Activated T-cell treated with anti-CD3 and anti-CD28 coated beads, Interleukin-2, amount 50 U/mL, for 1 hour (primary cell): ENCODE data around the gene SNX5.
A peak's percentile ranks its signal among the peaks of the same experiment; 100 is the strongest.

ENCODE experiments used
- DNase-seq: peaks from one replicate; pipeline ENCODE4 v3.0.0-alpha.2; 2020

The SNX5 gene

DNA sequence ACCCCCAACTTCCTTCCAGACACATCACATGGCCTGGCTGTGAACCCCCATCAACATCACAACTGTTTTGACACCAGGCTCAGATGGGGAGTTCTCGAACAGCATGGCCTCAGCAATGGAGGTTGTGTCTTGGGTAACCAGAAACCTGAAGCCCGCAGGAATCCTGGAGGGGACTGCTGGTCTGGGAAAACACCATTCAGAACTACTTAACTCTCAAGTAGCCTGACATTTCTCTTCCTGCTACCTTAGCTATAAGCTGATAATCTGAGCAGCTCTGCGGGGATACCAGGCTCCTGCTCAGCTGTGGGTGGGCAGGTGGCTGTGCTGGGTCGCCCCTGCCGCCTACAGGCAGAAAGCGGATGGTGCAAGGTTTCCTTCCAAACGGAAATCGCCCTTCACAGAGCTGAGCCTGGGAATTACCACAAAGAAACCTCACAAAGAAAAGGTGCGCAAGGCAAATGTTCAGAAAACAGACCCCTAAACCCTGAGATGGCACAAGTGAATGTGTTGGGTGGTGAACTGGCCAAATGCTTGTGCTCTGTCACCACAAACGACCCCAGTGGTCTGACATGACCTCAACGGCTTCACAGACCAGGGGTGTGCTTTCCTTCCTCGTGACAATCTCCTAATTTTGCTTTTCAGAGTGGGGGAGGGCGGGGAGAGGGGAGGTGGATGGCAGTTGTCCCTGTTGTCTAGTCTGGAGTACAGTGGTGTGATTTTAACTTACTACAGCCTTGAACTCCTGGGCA, 29.5 kb downstream of the SNX5 start:
- peak; percentile 61 for DNase-seq

DNA sequence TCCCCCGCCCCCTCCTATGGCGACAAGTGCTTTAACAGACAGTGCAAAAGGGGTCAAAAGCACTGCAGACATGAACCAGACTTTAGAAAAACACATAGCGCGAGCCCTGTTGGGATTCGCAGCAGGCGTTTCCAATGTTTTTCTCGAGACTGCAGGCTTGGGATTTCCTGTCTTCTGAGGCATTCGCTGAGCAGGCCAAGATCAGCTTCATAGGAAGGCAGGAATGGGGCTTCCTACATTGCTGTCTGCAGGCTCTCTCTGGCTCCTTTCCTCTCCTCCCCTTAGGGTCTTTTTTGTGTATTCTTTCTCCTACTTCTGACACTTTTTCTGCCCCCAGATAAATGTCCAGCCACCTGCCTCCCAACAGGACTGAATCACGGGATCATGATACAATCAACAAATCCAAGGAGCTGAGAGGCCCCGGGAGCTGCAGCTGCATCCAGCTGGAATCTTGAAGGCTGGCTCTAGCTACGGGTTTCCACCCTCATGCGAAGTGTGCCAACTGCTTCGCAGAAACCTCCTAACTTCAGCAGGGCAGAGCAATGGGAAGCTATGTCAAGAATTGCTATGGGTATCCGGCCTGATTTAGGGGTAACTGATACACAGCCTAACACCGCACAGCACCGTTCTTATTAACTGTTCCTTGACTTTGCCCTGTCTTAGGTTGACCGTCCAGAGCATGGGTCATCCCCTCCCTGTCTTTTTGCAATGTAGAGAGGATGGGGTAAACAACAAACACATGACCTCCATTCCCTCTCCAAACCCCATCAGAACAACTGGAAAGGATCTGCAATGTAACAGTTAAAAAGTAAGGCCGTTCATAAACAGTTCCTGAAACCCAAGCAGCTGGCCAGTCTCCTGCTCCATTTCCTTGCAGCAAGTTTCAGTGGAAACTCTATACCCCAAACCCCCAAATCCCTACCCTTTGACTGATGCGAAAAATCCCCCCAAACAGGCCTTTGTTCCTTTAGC, 31.5 kb downstream of the SNX5 start:
- DNase-seq: no peak

DNA sequence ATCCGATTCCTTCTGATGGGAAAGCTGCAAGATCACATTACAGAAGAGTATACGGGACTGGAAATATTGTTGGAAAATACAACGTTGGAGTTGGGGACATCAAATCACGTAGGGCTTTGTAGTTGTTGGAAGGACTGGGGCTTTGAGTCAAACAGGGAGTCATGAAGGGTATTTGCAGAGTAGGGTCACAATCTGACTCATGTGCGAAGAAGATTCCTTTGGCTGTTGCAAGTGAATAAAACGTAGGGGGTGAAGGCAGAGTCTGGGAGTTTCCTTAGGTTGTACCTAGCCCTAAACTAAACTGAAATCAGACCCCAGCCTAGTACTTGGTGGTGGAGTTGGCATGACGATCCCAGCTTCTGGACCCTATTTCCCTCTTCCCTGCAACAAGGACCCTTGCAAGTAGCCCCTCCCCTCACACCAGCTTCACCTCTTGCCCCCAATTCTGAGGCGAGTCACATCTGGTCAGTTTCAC, 32.3 kb downstream of the SNX5 start:
- no peak for DNase-seq

DNA sequence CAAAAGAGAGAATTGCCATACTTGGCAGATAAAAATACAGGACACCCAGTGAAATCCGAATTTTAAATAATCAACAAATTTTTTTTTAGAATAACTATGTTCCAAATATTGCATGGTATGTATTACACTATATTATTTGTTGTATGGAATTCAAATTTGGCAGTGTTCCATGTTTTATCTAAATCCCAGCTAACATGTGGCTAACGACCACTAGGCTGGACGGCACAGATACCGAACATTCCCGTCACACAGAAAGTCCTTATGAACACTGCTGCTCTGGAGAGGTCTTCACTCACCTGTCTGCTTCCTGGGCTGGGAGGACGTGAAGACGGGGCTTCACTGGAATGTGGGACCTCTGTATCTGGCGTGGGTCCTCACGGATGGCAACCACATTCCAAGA, 32.8 kb downstream of the SNX5 start:
- DNase-seq: no peak

DNA sequence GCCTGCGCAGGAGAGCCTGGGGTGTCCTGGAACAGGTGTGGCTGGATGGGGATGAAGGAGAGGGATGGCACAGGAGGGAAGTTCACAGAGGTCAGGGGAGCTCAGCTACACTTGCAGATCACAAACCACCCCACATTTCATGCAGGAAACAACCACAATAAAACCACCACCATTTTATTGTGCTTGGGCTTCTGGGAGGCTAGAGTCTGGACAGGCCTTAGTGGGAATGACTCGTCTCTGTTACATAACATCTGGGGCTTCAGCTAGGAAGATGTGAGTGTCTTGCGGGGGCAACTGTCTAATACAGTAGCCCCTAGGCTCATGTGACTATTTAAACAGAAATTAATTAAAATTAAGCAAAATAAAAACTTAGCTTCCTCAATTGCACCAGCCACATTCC, 33.4 kb downstream of the SNX5 start:
- no peak for DNase-seq

DNA sequence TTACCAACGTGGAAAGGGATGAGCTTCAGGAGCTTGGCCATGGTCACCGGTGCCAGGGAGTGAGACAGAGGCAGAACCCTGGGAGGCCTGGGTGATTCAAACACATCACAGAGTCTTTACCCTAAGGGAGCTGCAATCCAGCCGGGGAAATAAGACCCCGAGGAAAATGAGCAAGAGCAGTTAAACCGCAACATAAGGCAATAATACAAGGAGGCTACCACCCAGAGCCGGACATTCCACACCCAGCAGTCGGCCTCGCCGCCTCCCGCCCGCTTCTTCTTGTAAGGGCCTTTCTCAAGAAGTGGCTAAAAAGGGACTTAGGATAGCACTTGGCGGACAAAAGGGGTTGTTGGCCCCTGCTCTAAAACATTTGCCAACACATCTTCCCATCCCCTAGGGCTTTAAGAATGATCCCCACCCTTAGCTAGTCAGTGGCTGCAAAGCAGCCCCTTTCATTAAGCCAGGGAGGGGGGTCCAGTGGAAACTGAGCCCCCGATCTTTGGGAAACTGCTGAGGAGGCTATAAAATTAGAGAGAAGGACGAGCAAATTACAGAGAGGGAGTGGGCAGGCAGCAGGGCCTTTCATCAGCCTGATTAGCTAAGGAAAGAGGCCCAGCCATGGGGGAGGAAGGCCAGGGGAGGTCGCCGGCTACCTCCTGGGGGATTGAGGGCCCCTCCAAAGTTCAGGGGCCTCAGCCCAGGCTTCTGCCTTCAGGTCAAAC, 34.3 kb downstream of the SNX5 start:
- DNase-seq: no peak

DNA sequence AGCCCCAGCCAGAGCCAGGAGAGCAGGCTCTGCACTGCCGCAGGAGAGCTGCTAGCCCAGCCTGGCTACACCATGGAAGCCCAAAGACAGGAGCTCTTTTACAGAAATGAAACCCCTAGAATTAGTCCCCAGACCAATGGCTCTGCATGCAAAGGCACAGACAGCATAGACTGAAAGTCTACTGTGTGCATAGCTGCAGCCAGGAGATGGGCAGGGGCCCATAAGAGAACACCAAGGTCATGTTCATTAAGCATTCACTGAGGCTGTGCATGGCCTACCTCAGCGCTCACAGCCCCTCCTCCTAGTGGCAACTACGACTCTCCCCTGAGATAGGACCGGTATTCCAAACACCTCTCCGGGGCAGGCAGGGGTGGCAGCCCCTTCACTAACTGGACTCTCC, 34.9 kb downstream of the SNX5 start:
- no peak for DNase-seq

DNA sequence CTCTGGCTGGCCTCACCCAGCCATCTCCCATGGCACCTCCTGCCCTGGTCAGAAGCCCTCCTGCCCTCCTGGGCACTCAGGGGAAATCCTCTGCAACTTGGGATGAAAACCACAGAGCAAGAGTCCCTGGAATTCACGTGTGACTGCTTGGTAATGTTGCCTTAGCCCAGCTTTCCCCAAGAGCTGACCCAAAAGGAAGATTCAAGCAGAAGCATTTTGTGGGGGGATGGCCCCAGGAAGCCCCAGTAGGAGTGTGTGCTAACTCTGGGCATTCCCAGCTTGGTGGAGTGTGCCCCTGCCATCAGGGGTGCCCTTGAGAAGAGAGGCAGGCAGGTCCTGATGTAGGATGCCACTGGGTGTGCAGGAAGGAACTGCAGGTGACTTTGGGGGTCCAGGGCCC, 35.5 kb downstream of the SNX5 start:
- DNase-seq: no peak

DNA sequence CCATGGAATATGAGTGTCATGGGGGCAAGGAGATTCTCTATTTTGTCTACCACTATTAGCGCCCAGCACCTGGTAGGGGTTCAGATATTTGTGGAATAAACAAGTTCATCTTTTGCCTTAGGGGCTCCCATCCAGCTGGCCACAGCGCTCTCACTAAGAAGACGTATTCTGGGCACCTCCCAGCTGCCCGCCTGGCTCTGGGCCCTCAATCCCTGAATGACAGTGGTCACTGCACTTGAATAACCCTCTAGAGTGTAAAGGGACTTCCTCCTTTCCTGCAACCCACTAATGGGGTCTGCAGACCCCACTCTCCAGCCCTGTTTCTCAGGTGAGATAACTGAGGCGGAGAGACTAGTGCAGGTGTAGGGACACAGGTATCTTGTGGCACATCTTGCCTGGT, 36.2 kb downstream of the SNX5 start:
- DNase-seq: no peak

DNA sequence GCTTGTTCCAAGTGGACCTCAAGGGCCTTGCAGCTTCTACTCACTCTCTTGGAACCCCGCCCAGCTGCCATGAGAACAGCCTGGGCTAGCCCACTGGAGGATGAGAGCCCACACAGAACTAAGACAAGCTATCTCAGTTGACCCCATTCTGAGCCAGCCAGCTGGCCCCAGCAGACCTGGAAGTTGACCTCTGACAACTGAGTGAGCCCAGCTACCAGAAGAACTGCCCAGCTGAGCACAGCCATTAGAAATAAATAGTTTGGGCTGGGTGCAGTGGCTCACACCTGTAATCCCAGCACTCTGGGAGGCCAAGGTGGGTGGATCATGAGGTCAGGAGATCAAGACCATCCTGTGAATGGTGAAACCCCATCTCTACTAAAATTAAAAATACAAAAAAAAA, 37.1 kb downstream of the SNX5 start:
- no peak for DNase-seq

DNA sequence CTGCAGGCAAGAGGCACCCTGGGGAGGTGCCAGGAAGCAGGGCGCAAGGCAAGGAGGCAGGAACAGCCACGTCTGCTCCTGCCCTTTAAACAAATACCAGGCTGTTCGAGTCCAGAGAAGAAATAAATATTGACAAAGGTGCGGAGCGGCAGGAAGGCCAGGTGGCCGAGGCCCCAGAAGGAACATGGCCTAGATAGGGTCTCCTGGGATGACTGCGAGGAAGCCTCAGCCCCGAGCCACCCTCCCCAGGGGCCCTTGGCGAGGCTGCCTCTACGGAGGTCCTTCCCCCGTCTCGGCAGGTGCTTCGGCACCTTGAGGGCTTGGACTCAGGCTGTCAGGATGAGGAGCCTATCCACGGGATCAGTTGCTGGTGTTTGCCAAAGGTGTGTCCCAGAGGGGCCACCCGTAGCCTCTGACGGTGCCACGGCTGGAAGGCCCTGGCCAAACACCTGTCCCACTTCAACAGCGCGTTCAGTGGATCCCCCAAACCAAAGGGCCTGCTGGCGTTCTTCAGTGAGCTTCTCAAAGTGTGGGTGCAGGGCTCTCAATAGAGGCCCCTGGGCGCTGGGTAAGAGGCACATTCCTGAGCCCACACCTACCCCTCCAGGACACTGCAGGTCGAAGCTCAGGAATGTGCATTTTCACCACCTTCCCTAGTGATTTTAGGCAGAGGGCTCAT, 39.8 kb downstream of the SNX5 start:
- no peak for DNase-seq

DNA sequence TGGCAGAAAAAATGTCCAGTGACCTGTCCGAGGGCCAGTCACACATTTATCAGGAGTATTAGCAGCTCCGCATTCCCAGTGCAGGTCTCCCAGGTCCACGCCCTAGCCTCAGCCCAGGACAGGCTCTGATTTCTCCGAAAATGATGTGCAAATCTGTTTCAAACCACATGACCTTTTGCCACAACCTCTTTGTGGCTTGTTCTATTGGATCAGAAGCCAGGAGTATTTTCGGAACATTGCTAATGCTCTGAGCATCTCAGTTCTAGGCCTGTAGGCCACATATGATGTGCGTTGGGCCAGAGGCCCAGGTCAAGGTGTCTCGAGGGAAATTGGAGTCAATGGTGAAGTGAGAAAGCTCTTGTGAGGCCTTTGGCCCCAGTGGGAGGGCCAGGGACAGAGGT, 40.4 kb downstream of the SNX5 start:
- no peak for DNase-seq

DNA sequence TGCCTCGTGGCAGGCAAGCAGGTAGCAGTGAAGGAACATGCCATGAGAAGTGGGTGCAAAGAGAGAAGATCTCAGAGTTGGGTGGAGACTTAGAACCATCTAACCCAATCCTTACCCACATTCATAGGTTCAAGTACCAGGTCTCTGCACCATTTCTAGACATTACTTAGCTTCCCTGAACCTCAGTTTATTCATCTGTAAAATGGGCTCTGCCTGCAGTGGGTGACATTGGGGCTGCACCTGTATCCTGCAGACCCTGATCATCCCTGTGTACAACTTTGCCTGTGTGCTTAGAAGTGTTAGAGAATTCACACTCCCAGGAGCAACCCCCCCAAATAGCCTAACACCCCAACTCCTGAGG, 42.7 kb downstream of the SNX5 start:
- no peak for DNase-seq

DNA sequence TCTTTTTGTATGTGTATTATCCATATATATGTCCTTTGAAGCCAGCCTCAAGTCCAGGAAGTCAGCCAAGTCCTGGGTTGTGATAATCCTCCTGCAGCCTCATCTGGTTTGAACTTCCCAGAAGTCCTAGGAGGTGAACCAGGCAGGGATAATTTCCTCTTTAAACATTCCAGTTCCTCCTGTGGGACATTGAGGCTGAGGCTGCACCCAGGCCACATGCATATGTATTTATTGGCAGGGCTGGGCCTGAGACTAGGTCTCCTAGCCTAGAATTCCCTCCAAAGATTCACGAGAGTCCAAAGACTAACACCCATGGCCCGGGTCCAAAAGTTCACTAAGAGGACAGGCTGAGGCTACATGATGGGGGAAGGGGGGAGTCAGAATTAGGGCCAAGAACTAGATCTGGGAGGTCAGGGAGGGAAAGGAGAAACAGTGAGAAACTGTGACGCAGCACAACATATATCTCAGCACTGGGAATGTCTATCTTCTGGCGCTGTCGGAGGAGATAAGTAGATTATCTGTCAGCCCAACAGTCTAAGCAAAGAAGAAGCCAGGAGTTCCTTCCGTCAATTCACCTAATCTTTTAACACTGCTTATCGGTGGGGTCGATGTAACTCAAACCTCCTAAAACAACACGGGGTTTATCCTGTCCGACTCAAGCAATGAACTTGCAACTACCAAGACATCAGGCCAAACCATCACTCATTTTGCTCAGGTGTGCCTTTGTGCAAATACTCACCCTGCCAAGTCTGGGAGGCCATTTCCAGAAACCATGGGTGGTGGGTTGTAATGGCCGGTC, 43.3 kb downstream of the SNX5 start:
- DNase-seq: no peak

DNA sequence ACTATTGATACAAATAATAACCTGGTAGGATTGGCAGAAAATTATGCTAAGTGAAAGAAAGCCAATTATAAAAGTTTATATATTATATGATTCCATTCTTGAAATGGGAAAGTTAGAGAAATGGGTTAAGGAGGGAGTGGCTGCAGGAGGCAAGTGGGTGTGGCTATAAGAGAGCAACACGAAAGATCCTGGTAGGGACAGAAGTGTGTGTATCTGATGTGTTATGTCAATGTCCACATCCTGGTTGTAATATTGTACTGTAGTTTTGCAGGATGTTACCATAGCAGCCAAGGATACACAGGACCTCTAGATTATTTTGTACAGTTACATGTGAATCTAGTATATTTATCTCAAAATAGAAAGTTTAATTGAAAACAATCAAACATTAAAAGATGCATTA, 46.8 kb downstream of the SNX5 start:
- DNase-seq: no peak

DNA sequence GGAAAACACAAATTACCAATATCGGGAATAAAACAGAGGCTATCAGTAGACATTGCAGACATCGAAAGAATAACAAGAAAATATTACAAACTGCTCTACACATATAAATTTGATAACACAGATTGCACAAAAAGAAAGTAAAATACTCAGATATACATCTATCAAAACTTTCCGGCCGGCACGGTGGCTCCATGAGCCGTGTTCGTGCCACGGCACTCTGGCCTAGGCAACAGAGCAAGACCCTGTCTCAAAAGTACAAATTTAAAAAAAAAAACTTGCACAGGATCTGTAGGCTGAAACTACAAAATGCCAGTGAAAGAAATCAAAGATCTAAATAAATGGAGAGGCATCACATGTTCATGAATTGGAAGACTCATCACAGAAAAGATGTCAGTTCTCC, 49.4 kb downstream of the SNX5 start:
- no peak for DNase-seq

DNA sequence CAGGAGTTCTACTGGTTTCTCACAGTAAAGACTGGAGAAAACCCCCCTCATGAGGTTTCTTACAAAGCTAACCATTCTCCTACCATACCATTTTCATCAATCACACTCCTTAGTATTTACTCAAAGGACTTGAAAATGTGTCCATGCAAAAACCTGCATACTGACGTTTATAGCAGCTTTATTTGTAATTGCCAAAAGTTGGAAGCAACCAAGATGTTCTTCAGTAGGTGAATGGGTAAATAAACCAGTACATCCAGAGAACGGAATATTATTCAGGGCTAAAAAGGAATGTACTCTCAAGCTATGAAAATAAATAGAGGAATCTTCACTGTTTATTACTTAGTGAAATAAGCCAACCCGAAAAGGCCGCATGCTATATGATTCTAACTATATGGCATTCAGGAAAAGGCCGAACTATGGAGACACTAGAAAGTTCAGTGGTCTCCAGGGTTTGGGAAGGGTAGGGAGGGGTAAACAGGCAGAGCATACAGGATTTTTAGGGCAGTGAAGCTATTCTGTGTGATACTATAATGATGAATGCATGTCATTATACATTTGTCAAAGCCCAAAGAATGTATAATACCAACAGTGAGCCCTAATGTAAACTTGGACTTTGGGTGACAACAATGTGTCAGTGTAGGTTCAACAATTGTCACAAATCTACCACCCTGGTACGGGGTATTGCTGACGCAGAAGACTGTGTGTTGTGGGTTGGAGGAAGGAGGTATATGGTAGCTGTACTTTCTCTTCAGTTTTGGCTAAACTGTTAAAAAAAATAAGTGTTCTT, 50.6 kb downstream of the SNX5 start:
- no peak for DNase-seq

DNA sequence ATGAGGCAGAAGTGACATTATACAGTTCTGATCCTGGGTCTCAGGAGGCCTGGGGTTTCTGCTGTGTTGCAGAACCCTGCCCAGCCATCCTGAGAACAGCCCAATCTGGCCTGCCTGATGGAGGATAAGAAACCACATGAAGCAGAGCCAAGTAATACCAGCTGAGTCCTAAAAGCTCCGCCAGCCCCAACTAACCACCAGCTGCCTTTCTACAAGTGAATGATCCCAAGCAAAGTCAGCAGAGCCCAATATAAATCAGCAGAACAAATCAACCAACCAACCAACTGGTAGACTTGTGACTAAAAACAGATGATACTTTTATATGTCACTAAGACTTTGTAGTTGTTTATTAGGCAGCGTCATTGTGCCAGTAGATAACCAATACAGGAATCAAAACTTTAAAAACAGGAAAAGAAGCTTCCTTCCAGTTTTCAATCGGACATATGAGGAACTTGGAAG, 52.1 kb downstream of the SNX5 start:
- DNase-seq: no peak

DNA sequence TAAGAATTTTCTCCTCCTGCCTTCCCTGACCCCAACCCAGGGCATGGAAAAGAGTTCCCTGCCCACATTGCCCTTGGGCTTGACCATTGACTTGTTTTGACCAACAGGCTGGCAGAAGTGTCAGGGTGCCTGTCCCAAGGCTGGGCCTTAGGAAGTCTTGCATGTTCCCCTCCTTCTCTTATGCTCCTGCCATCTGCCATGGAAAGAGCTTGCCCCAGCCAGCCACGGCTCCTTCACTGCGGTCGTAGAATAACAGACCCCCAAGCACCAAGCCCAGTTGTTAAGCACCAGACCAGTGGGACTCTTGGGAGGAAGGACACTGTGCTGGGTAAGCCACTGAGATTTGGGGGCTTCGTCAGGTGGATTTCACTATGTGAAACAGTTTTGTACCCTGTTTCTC, 53.6 kb downstream of the SNX5 start:
- DNase-seq: no peak

DNA sequence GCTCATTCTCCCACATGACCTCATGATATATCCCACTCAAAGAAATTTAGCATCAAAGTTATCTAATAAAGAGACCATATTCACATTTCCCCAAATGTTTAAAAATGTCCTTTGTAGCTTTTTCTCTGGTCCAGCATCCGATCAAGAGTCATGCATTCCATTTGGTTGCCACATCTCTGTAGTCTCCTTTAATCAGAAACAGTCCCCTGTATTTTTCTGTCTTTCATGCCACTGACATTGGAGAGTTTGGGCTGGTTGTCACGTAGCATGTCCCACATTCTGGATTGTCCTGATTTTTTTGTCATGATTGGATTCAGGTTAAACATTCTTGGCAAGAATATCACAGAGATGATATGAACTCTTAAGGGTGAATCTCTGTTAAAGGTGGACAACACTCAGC, 55.7 kb downstream of the SNX5 start:
- no peak for DNase-seq

DNA sequence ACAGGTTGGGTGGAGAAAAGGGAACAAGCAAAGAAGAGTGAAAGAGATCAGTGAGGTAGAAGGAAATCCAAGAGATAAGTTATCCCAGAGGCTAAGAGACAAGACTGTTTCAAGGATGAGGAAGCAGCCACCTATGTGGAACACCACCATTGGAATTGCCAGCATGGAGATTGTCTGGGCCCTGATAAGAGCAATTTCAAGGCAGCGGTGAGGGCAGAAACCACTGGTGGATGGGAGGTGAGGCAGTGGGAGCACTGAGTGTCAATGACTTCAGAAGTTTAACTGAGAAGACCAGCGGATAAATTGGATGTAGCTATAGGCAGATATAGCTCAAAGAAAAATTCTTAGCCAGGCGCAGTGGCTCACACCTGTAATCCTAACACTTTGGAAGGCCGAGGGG, 56.7 kb downstream of the SNX5 start:
- no peak for DNase-seq
